Epithelial cell of prostate (primary cell): ENCODE results near the gene ENC1.
A peak's percentile ranks its signal among the peaks of the same experiment; 100 is the strongest.
"Not testable (repeated sequence)": the region's sequence is repeated elsewhere in the genome, so short reads cannot be mapped to it uniquely, and the experiment has no call there.

ENCODE experiments used
- DNase-seq: peaks from one replicate; pipeline ENCODE4 v3.0.0-alpha.2; 2011; ENCODE audit warnings: low read depth, low spot score
- H3K27ac ChIP-seq: fragments of 450-650 bp; 2 replicates; pipeline ENCODE4 v1.5.1; 2017; ENCODE audit warnings: mild to moderate bottlenecking

The ENC1 gene, protein sequence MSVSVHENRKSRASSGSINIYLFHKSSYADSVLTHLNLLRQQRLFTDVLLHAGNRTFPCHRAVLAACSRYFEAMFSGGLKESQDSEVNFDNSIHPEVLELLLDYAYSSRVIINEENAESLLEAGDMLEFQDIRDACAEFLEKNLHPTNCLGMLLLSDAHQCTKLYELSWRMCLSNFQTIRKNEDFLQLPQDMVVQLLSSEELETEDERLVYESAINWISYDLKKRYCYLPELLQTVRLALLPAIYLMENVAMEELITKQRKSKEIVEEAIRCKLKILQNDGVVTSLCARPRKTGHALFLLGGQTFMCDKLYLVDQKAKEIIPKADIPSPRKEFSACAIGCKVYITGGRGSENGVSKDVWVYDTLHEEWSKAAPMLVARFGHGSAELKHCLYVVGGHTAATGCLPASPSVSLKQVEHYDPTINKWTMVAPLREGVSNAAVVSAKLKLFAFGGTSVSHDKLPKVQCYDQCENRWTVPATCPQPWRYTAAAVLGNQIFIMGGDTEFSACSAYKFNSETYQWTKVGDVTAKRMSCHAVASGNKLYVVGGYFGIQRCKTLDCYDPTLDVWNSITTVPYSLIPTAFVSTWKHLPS

DNA sequence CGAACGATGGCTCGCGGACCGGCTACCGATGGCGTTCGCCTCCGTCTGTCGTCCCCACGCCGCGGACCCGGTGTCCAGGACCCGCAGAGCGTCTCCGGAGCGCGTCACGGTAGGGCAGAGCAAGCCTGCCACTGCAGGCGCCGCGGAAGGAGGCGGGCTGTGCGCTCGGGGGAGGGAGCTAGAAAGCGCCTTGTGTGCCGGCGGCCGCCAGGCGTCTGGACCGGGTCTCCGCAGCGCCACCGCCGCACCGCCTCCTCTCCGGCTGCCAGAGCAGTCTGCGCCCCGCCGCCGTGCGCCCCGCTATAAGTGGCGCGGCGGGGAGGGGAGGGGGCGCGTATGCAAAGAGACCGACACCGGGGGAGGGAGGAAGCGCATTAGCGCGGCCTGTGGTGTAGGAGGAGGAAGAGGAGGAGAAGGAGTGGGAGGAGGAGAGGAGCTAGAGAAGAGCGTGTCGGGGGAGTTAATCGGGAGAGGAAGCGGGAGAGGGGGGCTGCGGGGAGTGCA lies at the start of gene ENC1:
Gene ENC1, minus strand, starts transcription at position 279 of the 504 bp plus-strand sequence. CDS start 4,243 bp downstream, outside the sequence.
- no peak for DNase-seq
- H3K27ac ChIP-seq = peak within 1 kb of the TSS; percentile 88

DNA sequence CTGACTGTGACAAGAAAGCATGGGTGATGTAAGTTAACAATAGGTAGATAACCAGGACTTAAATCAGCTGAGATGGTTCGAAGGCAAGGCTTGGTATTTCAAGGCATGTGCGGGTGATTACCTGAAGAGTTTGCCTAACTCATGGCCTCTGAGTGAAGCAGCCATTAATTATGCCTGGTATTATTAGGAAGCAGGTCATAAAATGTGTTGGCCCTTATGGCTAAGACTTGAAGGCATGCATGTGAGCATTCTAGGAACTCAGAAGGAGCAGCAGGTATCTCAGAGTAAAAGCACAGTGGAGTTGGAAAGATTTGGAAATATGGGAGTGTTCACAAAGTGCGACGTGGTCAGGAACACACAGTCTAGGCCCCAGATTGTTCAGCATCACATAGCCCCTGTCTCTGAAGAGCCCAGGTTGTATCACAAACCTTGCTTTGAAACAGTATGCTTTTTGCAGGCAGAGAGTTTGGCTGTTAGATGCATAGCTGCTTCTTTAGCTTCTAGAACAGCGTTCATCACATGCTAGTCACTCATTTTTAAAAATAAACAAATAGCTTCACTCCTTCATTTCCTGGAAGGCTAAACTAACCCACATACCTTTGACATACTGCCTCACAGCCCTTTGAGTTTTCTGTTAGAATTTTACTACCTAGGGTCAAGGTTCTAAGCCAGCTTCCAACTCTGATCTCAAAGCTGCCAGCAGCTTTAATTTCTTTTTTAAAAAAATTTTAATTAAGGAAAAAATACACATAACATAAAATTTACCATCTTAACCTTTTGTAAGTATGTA lies 46.6 kb upstream of the ENC1 start:
- no peak overlapping the region for H3K27ac ChIP-seq
- DNase-seq = no peak

DNA sequence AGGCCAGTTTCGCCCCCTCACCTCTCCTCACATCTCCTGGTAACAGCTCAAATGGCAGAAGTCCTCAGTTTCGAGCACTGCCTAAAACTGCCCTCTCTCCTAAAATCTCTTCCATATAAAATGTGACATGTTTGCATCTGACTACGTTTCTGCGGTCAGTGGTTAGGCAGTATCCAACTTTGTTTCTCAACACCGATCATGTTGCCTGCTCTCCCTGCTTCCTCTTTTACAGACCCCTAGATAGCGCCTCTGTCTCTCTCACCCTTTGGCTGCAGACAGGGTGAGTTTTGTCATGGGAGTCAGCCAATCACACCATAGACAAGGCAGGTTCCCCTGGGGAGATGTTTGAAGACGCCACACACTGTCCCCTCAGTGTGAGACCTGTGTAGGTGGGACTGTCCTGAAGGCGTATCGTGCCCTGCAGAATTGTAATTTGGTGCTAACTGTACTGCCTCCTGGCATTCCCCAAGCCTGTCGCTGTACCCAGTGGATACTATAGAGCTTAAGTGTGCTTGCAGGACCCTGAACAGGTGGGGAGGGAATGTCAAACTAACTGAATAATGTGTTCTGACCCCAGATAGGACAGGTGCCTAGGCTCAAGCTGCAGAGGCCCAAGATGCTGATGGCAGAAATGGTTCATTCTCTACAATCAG lies 45.6 kb upstream of the ENC1 start:
- H3K27ac ChIP-seq = no peak overlapping the region
- no peak for DNase-seq

DNA sequence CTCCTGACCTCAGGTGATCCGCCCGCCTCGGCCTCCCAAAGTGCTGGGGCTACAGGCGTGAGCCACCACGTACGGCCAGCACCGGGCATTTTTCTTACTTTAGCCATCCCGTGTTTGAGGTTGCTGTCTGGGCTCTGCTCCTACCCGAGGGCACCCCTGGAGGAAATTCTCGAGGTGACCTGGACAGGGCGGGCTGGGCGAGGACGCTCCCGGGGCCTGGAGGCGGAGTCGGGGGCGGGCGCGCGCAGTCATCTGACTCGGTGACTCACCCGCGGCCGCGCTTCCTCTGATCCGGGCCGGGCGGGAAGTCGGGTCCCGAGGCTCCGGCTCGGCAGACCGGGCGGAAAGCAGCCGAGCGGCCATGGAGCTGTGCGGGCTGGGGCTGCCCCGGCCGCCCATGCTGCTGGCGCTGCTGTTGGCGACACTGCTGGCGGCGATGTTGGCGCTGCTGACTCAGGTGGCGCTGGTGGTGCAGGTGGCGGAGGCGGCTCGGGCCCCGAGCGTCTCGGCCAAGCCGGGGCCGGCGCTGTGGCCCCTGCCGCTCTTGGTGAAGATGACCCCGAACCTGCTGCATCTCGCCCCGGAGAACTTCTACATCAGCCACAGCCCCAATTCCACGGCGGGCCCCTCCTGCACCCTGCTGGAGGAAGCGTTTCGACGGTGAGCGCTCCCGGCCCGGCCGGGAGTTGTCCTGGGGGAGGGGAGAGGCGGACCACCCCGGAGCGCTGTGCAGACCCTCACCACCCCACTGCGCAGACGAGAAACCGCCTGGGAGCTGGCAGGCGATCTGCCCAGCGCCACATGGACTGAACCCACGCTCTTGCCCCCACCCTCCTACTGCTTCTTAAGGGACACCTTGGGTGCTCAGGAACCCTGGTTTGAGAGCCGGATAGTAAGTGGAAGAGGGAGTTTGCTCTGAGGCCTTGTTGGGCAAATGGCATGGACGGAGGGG lies 44.6 kb upstream of the ENC1 start, which contains the start of gene HEXB:
Gene HEXB, plus strand, starts transcription at position 334 of the 952 bp plus-strand sequence. Its CDS starts 28 bp downstream, at position 362.
- DNase-seq = no peak
- peak within 1 kb of the TSS; percentile 48 for H3K27ac ChIP-seq

DNA sequence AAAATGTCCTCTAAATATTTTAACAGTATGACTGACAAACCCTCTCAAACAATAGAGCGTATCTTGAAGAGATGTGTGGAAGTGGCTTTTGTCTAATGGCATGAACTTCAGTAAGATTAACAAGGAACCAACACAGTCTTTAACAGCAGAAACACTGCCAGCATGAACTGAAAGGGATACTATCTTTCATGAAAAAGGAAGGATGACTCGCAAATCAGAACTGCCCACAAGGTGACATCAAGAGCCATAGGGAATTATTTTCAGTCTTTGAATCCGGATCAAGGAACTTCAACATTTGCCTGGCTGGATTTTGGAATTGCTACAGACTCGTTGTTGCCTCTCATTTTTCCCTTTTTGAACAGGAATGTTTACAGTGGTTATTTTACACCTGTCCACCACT lies 39.4 kb upstream of the ENC1 start:
- DNase-seq = no peak
- H3K27ac ChIP-seq = no peak overlapping the region

DNA sequence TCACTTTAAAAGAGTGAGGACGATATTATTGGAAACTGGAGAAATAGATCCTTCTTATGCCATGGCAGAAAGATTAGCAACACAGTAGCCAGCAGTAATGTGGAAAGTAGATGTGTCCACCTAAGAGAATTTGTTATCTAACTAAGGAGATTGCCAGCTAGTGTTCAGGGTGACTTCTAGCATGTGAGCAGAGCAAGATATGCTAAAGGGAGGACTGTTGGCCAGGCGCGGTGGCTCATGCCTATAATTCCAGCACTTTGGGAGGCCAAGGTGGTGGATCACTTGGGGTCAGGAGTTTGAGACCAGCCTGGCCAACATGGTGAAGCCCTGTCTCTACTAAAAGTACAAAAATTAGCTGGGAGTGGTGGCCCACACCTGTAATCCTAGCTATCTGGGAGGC lies 38.8 kb upstream of the ENC1 start:
- not testable (repeated sequence) for DNase-seq, H3K27ac ChIP-seq

DNA sequence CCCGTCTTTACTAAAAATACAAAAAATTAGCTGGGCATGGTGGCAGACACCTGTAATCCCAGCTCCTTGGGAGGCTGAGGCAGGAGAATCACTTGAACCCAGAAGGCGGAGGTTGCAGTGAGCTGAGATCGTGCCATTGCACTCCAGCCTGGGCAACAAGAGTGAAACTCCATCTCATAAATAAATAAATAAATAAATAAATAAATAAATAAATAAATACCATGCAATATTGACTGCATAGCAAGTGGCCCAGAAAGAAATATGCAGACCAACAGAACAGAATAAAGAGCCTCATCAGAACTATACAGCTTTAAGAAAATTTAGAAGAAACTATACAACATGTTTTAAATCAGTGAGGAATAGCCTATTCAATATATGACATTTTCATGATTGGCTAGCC lies 37.6 kb upstream of the ENC1 start:
- not testable (repeated sequence) for H3K27ac ChIP-seq, DNase-seq

DNA sequence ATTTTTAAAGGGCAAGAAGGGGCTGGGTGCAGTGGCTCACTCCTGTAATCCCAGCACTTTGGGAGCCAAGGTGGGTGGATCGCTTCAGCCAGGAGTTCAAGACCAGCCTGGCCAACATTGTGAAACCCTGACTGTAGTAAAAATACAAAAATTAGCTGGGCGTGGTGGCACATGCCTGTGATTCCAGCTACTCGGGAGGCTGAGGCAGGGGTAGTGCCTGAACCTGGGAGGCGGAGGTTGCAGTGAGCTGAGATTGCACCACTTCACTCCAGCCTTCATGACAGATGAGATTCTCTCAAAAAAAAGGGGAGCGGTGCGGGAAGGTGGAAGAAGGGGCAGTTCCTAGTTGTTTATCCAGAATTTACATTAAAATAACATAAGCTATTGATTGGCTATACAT lies 35.9 kb upstream of the ENC1 start:
- not testable (repeated sequence) for H3K27ac ChIP-seq, DNase-seq

DNA sequence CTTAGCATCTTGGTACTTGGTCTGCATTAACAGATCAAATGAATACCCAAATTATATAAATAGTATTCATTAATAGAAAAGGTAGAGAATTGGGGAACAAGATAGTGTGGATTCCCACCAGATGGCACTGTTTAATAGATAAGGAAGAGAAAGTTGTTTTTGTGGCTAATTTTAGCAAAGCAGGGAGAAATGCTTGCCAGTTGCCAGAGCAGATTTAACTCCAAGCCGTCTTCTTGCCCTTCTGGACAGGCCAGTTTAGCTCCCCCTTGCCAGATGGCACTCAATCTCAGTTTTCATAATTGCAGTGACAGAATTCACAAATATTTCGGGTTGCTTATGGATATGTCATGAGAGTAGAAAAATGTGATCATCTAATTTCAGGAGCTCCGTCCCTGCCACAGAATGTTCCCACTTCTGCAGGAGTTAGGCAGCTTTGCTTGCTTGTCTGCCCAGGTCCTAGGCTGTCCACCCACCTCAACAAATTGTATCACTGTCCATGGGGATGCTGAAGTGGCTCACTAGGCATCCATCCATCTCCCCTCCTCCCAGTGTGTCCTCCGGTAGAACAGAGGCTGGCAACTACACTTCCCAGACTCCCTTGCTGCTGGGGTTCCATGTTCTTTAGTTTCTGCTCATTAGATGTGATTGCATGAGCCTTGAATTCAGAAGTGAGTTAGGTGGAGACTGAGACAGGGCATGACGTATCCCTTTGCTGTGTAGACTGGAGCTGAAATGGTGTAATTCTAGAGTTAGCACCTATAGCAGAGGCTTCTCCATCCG lies 32.7 kb upstream of the ENC1 start:
- H3K27ac ChIP-seq = no peak overlapping the region
- DNase-seq = no peak

DNA sequence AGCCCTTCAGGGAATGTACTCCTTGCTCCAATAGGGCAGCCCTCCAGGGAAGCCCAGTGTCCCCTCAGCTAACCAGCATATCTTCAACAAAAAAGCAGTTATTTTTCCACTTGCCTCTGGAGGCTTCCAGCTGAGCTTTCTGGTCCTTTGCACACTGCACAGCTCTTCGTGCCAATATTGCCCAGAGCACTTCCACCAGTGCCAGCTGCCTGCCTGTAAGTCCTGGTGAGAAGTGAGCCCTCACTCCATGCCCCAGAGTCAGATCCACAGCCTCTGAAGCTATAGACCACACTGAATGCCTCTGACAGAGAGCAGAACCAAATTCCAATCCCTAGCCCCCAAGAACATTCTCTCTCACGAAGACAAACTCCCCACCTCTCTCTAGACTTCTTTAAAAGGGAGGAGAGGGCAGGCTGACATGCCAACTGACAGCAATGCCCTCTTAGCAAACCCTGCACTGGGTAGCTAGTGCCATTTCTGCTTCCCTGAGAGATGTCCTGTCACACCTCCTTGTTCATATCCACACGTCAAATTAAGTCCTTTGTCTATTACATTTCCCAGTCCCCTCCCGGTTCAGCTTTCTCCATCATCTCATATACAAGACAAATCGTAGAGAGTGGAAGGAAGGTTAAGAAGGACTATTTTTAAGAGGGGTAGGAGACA lies 31.8 kb upstream of the ENC1 start:
- no peak for DNase-seq
- no peak overlapping the region for H3K27ac ChIP-seq

DNA sequence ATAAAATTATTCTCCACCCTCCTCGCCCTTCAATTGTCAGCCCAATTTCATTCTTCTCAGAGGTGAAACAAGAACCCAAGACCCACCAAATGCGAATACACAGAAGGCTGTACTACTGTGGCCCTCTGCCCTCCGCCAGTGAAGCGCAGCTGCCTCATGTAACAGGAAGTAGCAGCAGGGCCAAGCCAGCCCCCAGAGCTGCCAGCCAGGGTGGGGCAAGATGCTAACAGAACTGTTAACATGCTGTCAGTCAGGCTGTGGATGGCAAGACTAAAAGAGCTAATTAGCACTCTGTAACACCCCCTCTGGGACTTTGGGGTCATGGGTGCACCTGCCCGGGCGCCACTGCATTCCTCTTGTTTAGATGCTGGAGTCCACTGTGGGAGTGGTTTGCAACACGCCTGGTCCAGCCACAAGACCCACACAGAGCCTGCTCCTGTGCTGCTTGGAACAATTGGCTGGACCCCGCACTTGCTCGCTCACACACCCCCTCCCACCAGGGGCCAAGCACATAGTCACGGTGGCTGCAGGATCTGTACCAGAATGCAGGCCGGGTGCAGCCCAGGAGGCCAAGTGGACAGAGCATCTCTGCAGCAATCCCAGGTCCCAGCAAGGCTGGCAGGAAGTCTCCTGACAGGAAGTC lies 30.0 kb upstream of the ENC1 start:
- H3K27ac ChIP-seq = no peak overlapping the region
- DNase-seq = no peak

DNA sequence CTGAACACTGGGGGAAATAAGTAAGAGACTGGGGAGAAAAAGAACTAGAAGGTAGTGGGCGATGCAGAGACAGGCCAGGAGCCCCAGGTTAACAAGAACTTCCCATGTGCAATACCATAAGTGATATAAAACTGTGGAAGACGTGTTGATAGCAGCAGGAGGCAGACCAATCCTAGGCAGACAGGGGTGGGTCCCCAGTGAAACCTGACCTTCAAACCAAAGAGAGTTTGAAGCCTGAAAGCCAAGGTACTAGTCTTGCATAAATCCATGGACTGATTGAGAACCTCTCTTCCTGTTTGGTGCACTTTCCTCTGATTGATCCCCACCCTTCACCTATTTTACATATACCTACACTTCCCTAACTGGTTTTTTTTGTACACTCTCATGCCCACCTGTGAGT lies 29.3 kb upstream of the ENC1 start:
- no peak overlapping the region for H3K27ac ChIP-seq
- DNase-seq = no peak

DNA sequence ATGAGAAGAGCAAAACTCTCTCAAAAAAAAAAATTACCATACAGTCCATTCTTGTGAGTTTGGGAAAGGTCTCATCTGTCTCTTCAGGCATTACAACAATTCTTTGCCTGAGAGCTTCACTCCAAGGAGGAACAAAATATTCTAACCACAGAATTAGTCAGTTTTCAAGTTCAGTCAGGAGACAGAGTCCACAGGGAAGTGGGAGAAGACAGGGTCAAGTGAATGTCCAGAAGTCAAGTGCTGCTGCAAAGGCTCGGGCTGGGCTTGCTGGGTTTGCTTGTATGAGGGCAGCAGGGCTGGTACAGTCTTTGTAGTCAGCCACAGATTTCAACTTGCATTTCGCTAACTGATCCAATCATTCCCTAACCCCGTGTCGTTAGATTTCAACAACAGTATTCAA lies 26.9 kb upstream of the ENC1 start:
- DNase-seq = no peak
- H3K27ac ChIP-seq = no peak overlapping the region

DNA sequence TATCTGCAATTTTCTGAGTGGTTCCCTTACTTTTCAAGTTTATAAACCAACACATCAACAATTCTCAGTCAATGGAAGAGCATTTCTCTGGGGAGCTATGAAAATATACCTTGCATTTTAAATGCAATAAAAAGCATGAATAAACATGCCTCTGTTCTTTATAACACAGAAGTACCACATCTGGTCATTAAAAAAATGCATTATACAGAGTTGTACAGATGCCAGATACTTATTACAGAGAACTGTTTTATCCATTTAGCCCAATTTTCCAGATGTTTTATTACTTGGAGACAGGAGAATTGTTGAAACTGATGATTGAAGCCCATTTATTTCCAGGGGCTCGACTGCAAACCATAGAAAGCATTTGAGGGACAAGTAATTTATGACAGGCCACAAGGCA lies 25.3 kb upstream of the ENC1 start:
- no peak for DNase-seq
- H3K27ac ChIP-seq = no peak overlapping the region

DNA sequence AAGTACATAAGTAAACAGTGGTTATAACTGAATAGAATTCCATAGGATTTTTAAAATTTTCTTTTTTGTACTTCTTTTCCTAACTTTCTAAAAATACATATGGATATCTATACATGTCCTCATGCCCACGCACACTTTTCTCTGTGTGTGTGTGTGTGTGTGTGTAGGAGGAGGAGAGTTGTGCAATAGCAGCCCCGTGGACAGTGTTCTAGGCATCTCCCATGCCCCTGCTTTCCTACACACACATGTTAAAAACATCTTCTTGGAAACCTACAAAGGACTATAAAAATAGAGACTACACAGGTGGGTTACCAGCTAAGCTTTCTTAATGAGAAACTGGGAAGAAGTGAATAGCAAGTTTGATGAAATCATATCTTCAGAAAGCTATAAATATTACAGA lies 24.7 kb upstream of the ENC1 start:
- no peak for DNase-seq

DNA sequence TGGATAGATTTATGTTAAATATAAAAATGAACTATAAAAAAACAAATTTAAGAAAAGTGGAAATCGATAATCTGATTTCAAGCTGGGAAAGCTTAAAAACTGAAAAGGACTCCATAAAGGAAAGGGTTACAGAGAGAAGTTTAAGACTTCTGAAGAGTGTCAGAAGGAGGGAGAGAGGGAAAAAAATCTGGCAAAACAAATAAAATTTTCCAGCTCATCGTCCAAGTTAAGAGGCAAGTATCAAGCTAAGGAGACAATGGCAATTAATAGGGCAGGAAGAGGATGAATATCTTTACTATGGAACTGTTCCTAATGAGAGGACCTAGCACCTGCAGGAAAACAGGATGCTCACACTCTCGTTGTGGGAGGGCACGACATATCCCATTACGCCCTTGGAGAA lies 24.0 kb upstream of the ENC1 start:
- DNase-seq = no peak
- no peak overlapping the region for H3K27ac ChIP-seq

More for the DNA sequence above, 24.7 kb upstream of the ENC1 start:
- H3K27ac ChIP-seq = no peak overlapping the region

DNA sequence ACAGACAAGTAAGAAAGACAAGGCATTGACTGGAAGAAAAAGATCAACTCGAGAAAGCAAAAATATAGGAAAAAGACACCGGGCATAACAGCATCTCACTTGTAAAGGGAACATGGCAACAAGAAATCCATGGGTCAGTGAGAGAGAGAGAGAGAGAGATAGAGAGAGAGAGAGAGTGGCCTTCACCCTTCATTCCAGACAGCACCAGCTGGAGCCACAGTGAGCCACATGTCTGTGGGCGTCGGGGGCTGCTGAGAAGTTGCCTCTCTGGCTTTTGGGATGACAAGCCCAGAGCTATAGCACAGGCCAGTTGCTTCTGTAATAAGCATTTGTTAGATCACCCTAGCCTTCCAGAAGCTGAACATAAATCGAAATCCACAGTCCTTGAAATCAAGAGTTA lies 20.3 kb upstream of the ENC1 start:
- H3K27ac ChIP-seq = no peak overlapping the region
- DNase-seq = no peak
